AG10803 (cell line): ENCODE results near the gene MAK.

ENCODE experiments used
- DNase-seq: peaks from one replicate; pipeline ENCODE4 v3.0.0; 2010; ENCODE audit warnings: low read depth
- H3K4me3 ChIP-seq: 2 replicates; pipeline ENCODE4 v1.5.1; 2011; ENCODE audit warnings: mild to moderate bottlenecking, low read length, control low read depth
- CTCF ChIP-seq: conservative IDR thresholded peaks from 2 replicates; pipeline ENCODE4 v1.5.1; 2011; ENCODE audit warnings: mild to moderate bottlenecking, low read length, control low read depth, inconsistent platforms

Gene MAK

GRCh38 chr6:10740061-10740460 is 98.3 kb downstream of the MAK start:
- no peak for TF ChIP-seq CTCF
- no peak for DNase-seq

GRCh38 chr6:10736731-10737130 is 101.6 kb downstream of the MAK start:
- no peak overlapping the region for H3K4me3 ChIP-seq
- TF ChIP-seq CTCF = no peak
- DNase-seq = no peak

More at GRCh38 chr6:10740061-10740460, 98.3 kb downstream of the MAK start:
- no peak overlapping the region for H3K4me3 ChIP-seq

GRCh38 chr6:10733863-10734262 is 104.5 kb downstream of the MAK start:
- H3K4me3 ChIP-seq = no peak overlapping the region
- DNase-seq = no peak
- TF ChIP-seq CTCF = no peak

- no peak for TF ChIP-seq CTCF
- no peak for DNase-seq
- no peak overlapping the region for H3K4me3 ChIP-seq
These were observed 105.1 kb downstream of the MAK start for GRCh38 chr6:10733151-10733715.

GRCh38 chr6:10730254-10730653 is 108.1 kb downstream of the MAK start:
- TF ChIP-seq CTCF = no peak
- H3K4me3 ChIP-seq = no peak overlapping the region
- no peak for DNase-seq

GRCh38 chr6:10725716-10726115 is 112.6 kb downstream of the MAK start:
- no peak for TF ChIP-seq CTCF
- DNase-seq = no peak
- H3K4me3 ChIP-seq = no peak overlapping the region

GRCh38 chr6:10725044-10725443 is 113.3 kb downstream of the MAK start:
- no peak for TF ChIP-seq CTCF
- H3K4me3 ChIP-seq = no peak overlapping the region
- DNase-seq = no peak
